Erythroblast (primary cell): ENCODE measurements around the gene SERGEF.

Experiments used
- GATA1 ChIP-seq: IDR thresholded peaks from 2 replicates; pipeline ENCODE4 v1.6.1; 2011; ENCODE audit warnings: low read depth, mild to moderate bottlenecking, control low read depth, low read length, moderate library complexity
- POLR2A ChIP-seq: IDR thresholded peaks from 2 replicates; pipeline ENCODE4 v1.6.1; 2011; ENCODE audit warnings: mild to moderate bottlenecking, low read length

GRCh38 chr11:17992916-17993315 is 19.9 kb downstream of the SERGEF start:
- no peak for TF ChIP-seq POLR2A
- TF ChIP-seq GATA1: no peak
